ENCODE data around the gene CDH13.

Gene CDH13

GRCh38 chr16:83137894-83138293, 511.1 kb downstream of the CDH13 start:
- Histone ChIP-seq H3K27ac (ENCODE audit: low read depth, low read length) (no peak overlapping the region), H3K27me3 (ENCODE audit: control insufficient read depth, insufficient read depth, low read length) (no peaks in the 10 kb centered on the region), H3K9me3 (ENCODE audit: control insufficient read depth, insufficient read depth, low read depth, low read length) (no peaks in the 10 kb centered on the region), H3K9ac (ENCODE audit: low read length) (no peak overlapping the region), H3K4me1 (ENCODE audit: control insufficient read depth, insufficient read depth, low read length) (no peaks in the 10 kb centered on the region; the same call in 1 of the 2 replicates), H3K36me3 (ENCODE audit: control insufficient read depth, insufficient read depth, low read length) (no peaks in the 10 kb centered on the region), H3K4me3 (ENCODE audit: low read depth, low read length) (no peak overlapping the region)

- no peak overlapping the region for H3K9ac ChIP-seq (ENCODE audit: low read length)
- no peak overlapping the region for H3K4me3 ChIP-seq (ENCODE audit: low read depth, low read length)
- H3K4me1 ChIP-seq (ENCODE audit: control insufficient read depth, insufficient read depth, low read length), result no peaks in the 10 kb centered on the region; the same call in 1 of the 2 replicates
- no peak overlapping the region for H3K27ac ChIP-seq (ENCODE audit: low read depth, low read length)
- H3K27me3 ChIP-seq (ENCODE audit: control insufficient read depth, insufficient read depth, low read length), result no peaks in the 10 kb centered on the region
- H3K36me3 ChIP-seq (ENCODE audit: control insufficient read depth, insufficient read depth, low read length), result no peaks in the 10 kb centered on the region
- H3K9me3 ChIP-seq (ENCODE audit: control insufficient read depth, insufficient read depth, low read depth, low read length), result no peaks in the 10 kb centered on the region
Measured at GRCh38 chr16:83138512-83138911, 511.7 kb downstream of the CDH13 start.

DNA sequence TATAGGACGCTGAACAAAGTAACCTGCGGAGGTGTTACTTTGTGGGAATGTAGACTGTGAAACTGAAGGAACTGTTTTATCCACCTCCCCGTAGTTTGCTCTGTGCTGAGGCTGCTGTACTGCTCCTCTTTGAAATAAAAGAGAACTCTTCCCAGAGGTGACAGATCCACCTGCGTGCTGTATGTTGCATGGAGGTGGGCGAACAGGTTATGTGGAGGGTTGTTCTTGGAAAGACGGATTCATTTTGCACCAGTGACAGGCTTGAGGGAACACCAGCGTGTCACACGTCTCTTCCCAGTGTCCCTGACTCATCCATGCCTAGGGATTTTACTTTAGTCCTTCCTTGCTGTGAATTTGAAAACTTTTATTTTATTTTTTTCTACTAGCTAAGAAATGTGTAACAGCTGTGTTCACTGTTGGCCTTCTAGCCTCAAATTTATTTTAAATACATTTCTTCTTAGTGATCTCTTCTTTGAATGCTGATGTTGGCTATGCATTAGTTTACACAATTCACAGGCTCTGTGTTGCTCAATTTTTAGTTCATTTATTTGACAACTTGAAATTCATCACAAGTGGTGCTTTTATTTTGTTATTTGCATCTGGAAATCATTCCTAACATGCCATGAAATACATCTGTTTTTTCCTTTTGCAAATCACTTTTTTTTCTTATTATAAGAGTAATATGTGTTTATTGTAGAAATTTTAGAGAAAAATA, 512.4 kb downstream of the CDH13 start:
- Histone ChIP-seq H3K9ac (ENCODE audit: low read length) (no peak overlapping the region), H3K27ac (ENCODE audit: low read depth, low read length) (no peak overlapping the region), H3K4me3 (ENCODE audit: low read depth, low read length) (no peak overlapping the region), H3K27me3 (ENCODE audit: control insufficient read depth, insufficient read depth, low read length) (no peaks in the 10 kb centered on the region), H3K36me3 (ENCODE audit: control insufficient read depth, insufficient read depth, low read length) (no peaks in the 10 kb centered on the region), H3K4me1 (ENCODE audit: control insufficient read depth, insufficient read depth, low read length) (no peaks in the 10 kb centered on the region; the same call in 1 of the 2 replicates), H3K9me3 (ENCODE audit: control insufficient read depth, insufficient read depth, low read depth, low read length) (no peaks in the 10 kb centered on the region)

DNA sequence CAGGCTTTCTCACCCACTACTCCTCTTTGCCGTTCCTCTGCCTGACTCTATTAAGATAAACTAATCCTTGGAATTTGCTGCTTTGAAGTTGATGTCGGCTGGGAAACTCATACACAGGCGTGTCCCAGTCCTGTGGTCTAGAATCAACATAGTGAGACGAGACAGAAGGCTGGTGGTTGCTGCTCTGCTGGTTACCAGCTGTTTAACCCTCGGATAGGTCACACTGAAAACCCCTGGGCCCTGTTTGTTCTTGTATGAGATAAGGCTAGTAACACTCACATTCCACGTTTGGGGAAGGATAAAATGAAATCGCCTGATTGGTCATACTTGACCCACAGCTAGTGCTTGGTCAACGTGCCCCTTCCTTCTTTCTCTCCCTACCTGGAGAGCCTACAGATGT, 517.0 kb downstream of the CDH13 start:
- Histone ChIP-seq H3K4me1 (ENCODE audit: control insufficient read depth, insufficient read depth, low read length) (no peaks in the 10 kb centered on the region; the same call in 1 of the 2 replicates), H3K9me3 (ENCODE audit: control insufficient read depth, insufficient read depth, low read depth, low read length) (no peaks in the 10 kb centered on the region), H3K27me3 (ENCODE audit: control insufficient read depth, insufficient read depth, low read length) (no peaks in the 10 kb centered on the region), H3K9ac (ENCODE audit: low read length) (no peak overlapping the region), H3K4me3 (ENCODE audit: low read depth, low read length) (no peak overlapping the region), H3K27ac (ENCODE audit: low read depth, low read length) (no peak overlapping the region), H3K36me3 (ENCODE audit: control insufficient read depth, insufficient read depth, low read length) (no peaks in the 10 kb centered on the region)

GRCh38 chr16:83145297-83145696, 518.5 kb downstream of the CDH13 start:
- Histone ChIP-seq H3K4me1 (ENCODE audit: control insufficient read depth, insufficient read depth, low read length) (no peaks in the 10 kb centered on the region), H3K4me3 (ENCODE audit: low read depth, low read length) (no peak overlapping the region), H3K27me3 (ENCODE audit: control insufficient read depth, insufficient read depth, low read length) (no peaks in the 10 kb centered on the region)

GRCh38 chr16:83147244-83147643, 520.5 kb downstream of the CDH13 start:
- Histone ChIP-seq H3K27ac (ENCODE audit: low read depth, low read length) (no peak overlapping the region), H3K9ac (ENCODE audit: low read length) (no peak overlapping the region), H3K27me3 (ENCODE audit: control insufficient read depth, insufficient read depth, low read length) (no peaks in the 10 kb centered on the region), H3K4me3 (ENCODE audit: low read depth, low read length) (no peak overlapping the region), H3K9me3 (ENCODE audit: control insufficient read depth, insufficient read depth, low read depth, low read length) (no peaks in the 10 kb centered on the region), H3K4me1 (ENCODE audit: control insufficient read depth, insufficient read depth, low read length) (no peaks in the 10 kb centered on the region), H3K36me3 (ENCODE audit: control insufficient read depth, insufficient read depth, low read length) (no peaks in the 10 kb centered on the region)

More at GRCh38 chr16:83145297-83145696, 518.5 kb downstream of the CDH13 start:
- no peaks in the 10 kb centered on the region for H3K36me3 ChIP-seq (ENCODE audit: control insufficient read depth, insufficient read depth, low read length)
- no peak overlapping the region for H3K27ac ChIP-seq (ENCODE audit: low read depth, low read length)
- no peak overlapping the region for H3K9ac ChIP-seq (ENCODE audit: low read length)
- H3K9me3 ChIP-seq (ENCODE audit: control insufficient read depth, insufficient read depth, low read depth, low read length), result no peaks in the 10 kb centered on the region

DNA sequence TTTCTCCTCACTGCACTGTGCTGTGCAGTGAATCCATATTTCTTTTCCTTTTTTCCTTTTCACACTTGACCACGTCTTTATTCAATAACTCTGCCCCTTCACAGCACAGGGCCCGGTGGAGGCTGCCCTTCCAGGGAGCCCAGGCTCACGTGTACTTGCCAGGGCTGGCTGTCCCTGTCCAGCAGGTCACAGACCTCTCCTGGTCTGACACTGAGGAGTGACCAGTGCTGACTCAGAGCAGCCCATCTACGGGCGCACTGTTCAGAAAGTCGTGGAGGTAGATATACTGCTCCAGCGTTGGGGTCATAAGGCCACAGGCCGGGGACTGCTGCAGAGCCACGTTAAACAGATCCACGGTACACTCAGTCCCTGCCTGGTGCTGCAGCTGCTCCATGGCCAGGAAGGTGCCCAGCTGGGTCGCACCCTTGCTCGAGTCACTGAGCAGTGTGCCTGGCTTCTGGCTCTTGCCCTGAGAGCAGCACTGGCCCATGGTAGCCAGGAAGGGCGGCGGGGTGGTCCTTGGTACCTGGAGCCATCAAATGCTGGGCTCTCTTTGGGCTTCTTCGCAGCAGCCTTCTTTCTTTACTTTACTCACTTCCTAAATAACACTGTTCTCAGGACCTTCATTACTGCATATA, 531.7 kb downstream of the CDH13 start:
- H3K27ac ChIP-seq (ENCODE audit: low read depth, low read length), result no peak overlapping the region

GRCh38 chr16:83159049-83159448, 532.3 kb downstream of the CDH13 start:
- H3K27ac ChIP-seq (ENCODE audit: low read depth, low read length), result no peak overlapping the region
- H3K4me1 ChIP-seq (ENCODE audit: control insufficient read depth, insufficient read depth, low read length), result peaks cover 6% of the 10 kb centered on the region; the same call in 1 of the 2 replicates
- no peaks in the 10 kb centered on the region for H3K27me3 ChIP-seq (ENCODE audit: control insufficient read depth, insufficient read depth, low read length)

More for the DNA sequence above, 531.7 kb downstream of the CDH13 start:
- Histone ChIP-seq H3K36me3 (ENCODE audit: control insufficient read depth, insufficient read depth, low read length) (no peaks in the 10 kb centered on the region), H3K4me1 (ENCODE audit: control insufficient read depth, insufficient read depth, low read length) (peaks cover 6% of the 10 kb centered on the region; the same call in 1 of the 2 replicates), H3K9ac (ENCODE audit: low read length) (no peak overlapping the region), H3K9me3 (ENCODE audit: control insufficient read depth, insufficient read depth, low read depth, low read length) (0 out of 2 replicates have a peak, but pooled peaks cover under 1% of the 10 kb centered on the region), H3K4me3 (ENCODE audit: low read depth, low read length) (no peak overlapping the region), H3K27me3 (ENCODE audit: control insufficient read depth, insufficient read depth, low read length) (no peaks in the 10 kb centered on the region)

GRCh38 chr16:83160287-83161020, 533.7 kb downstream of the CDH13 start:
- H3K36me3 ChIP-seq (ENCODE audit: control insufficient read depth, insufficient read depth, low read length), result no peaks in the 10 kb centered on the region
- H3K9ac ChIP-seq (ENCODE audit: low read length), result no peak overlapping the region
- H3K9me3 ChIP-seq (ENCODE audit: control insufficient read depth, insufficient read depth, low read depth, low read length), result no peaks in the 10 kb centered on the region
- H3K4me3 ChIP-seq (ENCODE audit: low read depth, low read length), result no peak overlapping the region
- no peaks in the 10 kb centered on the region for H3K27me3 ChIP-seq (ENCODE audit: control insufficient read depth, insufficient read depth, low read length)
- no peak overlapping the region for H3K27ac ChIP-seq (ENCODE audit: low read depth, low read length)
- H3K4me1 ChIP-seq (ENCODE audit: control insufficient read depth, insufficient read depth, low read length), result peaks cover 13% of the 10 kb centered on the region

More at GRCh38 chr16:83159049-83159448, 532.3 kb downstream of the CDH13 start:
- no peak overlapping the region for H3K9ac ChIP-seq (ENCODE audit: low read length)
- H3K36me3 ChIP-seq (ENCODE audit: control insufficient read depth, insufficient read depth, low read length), result no peaks in the 10 kb centered on the region
- no peak overlapping the region for H3K4me3 ChIP-seq (ENCODE audit: low read depth, low read length)
- no peaks in the 10 kb centered on the region for H3K9me3 ChIP-seq (ENCODE audit: control insufficient read depth, insufficient read depth, low read depth, low read length)

DNA sequence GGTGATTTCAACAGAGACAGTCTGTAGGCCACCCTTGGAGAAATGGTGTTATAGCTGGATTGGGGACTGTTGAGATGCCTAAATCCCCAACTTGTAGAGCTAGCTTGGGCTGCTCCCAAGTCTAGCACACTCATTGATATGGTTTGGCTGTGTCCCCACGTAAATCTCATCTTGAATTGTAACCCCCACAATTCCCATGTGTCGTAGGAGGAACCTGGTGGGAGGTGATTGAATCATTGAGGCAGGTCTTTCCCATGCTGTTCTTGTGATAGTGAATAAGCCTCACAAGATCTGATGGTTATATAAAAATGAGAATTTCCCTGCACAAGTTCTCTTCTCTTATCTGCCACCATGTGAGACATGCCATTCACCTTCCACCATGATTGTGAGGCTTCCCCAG, 536.0 kb downstream of the CDH13 start:
- Histone ChIP-seq H3K4me1 (ENCODE audit: control insufficient read depth, insufficient read depth, low read length) (peaks cover 17% of the 10 kb centered on the region), H3K36me3 (ENCODE audit: control insufficient read depth, insufficient read depth, low read length) (no peaks in the 10 kb centered on the region), H3K9me3 (ENCODE audit: control insufficient read depth, insufficient read depth, low read depth, low read length) (no peaks in the 10 kb centered on the region), H3K9ac (ENCODE audit: low read length) (no peak overlapping the region), H3K27me3 (ENCODE audit: control insufficient read depth, insufficient read depth, low read length) (no peaks in the 10 kb centered on the region), H3K27ac (ENCODE audit: low read depth, low read length) (no peak overlapping the region), H3K4me3 (ENCODE audit: low read depth, low read length) (no peak overlapping the region)

- Histone ChIP-seq H3K27ac (ENCODE audit: low read depth, low read length) (no peak overlapping the region), H3K9ac (ENCODE audit: low read length) (no peak overlapping the region), H3K4me1 (ENCODE audit: control insufficient read depth, insufficient read depth, low read length) (peaks cover 17% of the 10 kb centered on the region), H3K36me3 (ENCODE audit: control insufficient read depth, insufficient read depth, low read length) (no peaks in the 10 kb centered on the region), H3K9me3 (ENCODE audit: control insufficient read depth, insufficient read depth, low read depth, low read length) (no peaks in the 10 kb centered on the region), H3K4me3 (ENCODE audit: low read depth, low read length) (no peak overlapping the region), H3K27me3 (ENCODE audit: control insufficient read depth, insufficient read depth, low read length) (no peaks in the 10 kb centered on the region)
Measured at GRCh38 chr16:83164816-83165215, 538.0 kb downstream of the CDH13 start.
